Skeletal muscle tissue (tissue), 4 donors: Measurements from ENCODE around the gene THSD7A. TPM values are rescaled to one million over a fixed set of nuclear protein-coding genes. Genes with fewer than 3 reads are reported as not detected.

Experiments
- H3K27ac ChIP-seq: one replicate; pipeline ENCODE4 v1.7.0; 2013; ENCODE audit warnings: mild to moderate bottlenecking, low read depth, low read length, inconsistent platforms
- H3K27me3 ChIP-seq, 3 donors: one replicate each; pipeline ENCODE4 v1.7.0; 2013; ENCODE audit warnings: low read length in 3 of 3; ENCODE audit not compliant: control insufficient read depth in 3 of 3, insufficient read depth in 3 of 3
- H3K36me3 ChIP-seq, 3 donors: one replicate each; pipeline ENCODE4 v1.7.0; 2013; ENCODE audit warnings: low read length in 3 of 3; ENCODE audit not compliant: control insufficient read depth in 3 of 3, insufficient read depth in 3 of 3
- H3K4me1 ChIP-seq, 3 donors: one replicate each; pipeline ENCODE4 v1.7.0; 2013; ENCODE audit warnings: low read length in 3 of 3, mild to moderate bottlenecking in 3 of 3; ENCODE audit not compliant: control insufficient read depth in 3 of 3, insufficient read depth in 3 of 3
- H3K4me3 ChIP-seq, 3 donors: one replicate each; pipeline ENCODE4 v1.7.0; 2013; ENCODE audit warnings: low read length in 3 of 3
- H3K9ac ChIP-seq, 3 donors: one replicate each; pipeline ENCODE4 v1.7.0; 2013; ENCODE audit warnings: low read length in 3 of 3, mild to moderate bottlenecking in 3 of 3, moderate library complexity in 2 of 3, low read depth in 1 of 3
- H3K9me3 ChIP-seq, 3 donors: one replicate each; pipeline ENCODE4 v1.7.0; 2013; ENCODE audit warnings: low read length in 3 of 3; ENCODE audit not compliant: control insufficient read depth in 3 of 3
- total RNA-seq: library from RNA; depleted of rRNA; stranded (reverse); fragments of >200 nt; gene quantifications from one replicate; pipeline ENCODE4 v1.2.3, GENCODE V29; 2014
- donor health status: Osteomylitis.

THSD7A gene
- total RNA-seq, 1 donor from 2014 or later: 4.7 TPM

DNA sequence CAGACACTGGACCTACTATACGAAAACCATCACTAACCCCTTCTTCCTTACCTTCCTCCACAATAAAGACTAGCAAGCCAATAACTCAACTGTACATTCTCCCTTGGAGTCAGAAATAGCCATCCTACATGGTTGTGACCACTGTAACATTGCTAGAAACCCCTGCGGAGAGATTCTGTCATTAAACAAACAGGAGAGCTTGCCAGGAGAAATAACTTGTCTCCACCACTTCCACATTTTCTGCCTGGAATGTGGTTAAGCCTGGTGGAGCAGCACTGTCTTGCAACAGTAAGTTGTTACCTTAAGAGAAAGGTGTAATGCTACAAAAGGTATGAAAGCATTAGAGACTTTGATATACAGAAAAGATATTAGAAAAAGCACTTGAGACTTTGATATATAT lies 45.8 kb downstream of the THSD7A start:
- no peak overlapping the region for H3K27ac ChIP-seq
- no peaks in the 10 kb centered on the region for H3K36me3 ChIP-seq
- H3K9ac ChIP-seq: no peak overlapping the region
- no peaks in the 10 kb centered on the region for H3K27me3 ChIP-seq
- no peak overlapping the region for H3K4me3 ChIP-seq
- H3K9me3 ChIP-seq: no peaks in the 10 kb centered on the region
- no peaks in the 10 kb centered on the region for H3K4me1 ChIP-seq

DNA sequence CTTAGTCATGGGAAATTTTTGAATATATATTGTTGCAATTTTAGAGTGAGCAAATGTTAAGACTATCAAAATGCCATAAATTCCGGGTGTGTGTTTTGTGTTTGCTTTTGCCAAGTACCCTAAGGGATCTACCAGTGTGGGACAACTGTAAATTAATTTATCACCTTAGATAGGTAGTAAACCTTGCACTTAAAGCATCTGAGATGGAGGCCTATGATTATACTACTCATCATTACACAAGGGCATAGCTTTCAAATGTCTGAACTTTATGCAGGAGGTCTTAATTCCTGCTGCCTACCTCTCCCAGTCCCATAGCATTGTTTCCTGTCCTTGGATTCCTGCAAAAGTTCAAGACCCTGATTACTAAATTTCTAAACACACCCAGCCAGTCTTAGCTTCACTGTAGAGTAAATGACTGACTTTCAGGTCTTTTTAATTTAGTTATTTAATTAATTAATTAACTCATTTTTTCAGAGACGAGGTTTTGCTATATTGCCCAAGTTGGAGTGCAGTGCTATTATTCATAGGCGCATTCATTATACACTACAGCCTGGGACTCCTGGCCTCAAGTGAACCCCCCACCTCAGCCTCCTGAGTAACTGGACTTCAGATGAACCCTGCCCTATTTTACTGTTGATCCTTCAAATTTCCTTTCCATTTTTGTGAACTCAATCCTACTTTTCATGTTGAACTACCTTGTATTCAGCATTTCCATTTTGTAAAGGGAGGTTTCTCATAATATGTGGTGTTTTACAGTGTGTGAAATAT lies 47.0 kb downstream of the THSD7A start:
- Histone ChIP-seq H3K4me3 (no peak overlapping the region), H3K27ac (no peak overlapping the region), H3K4me1 (no peaks in the 10 kb centered on the region), H3K27me3 (no peaks in the 10 kb centered on the region), H3K9me3 (peaks cover 0 to 2% (median 0%) of the 10 kb centered on the region in 3 donors), H3K9ac (no peak overlapping the region), H3K36me3 (no peaks in the 10 kb centered on the region)

DNA sequence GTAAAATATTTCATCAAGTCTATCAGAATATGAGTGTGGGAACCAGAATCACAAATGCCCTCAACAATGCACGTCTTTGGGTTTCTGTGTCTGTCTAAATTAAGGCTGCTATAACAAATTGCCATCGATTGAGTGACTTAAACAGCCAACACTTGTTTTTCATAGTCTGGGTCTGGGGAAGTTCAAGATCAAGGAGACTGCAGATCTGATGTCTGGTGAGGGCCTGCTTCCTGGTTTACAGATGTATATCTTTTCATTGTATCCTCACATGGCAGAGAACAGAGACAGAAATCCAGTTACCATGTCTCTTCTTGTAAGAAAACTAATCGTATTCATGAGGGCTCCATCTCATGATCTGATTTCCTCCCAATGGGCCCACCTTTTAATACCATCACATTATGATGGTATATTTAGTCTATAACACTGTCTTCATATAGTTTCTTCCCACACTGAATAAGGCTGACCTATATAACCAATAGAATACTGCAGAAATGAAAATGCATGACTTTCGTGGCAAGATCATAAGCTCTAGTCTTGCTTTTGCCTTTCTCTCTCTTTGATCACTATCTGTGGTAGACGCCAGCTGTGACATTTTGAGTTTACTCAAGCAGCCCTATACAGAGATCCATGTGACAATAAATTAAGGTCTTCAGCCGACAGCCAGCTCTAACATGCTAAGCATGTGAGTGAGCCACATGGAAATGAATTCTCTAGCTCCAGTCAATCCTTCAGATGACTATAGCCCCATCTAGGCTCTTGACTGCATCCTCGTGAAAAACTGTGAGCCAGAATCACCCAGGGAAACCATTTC lies 51.9 kb downstream of the THSD7A start:
- Histone ChIP-seq H3K27ac (no peak overlapping the region), H3K36me3 (no peaks in the 10 kb centered on the region), H3K9ac (no peak overlapping the region), H3K4me1 (no peaks in the 10 kb centered on the region), H3K27me3 (no peaks in the 10 kb centered on the region), H3K4me3 (no peak overlapping the region), H3K9me3 (peaks cover 0 to 2% (median 0%) of the 10 kb centered on the region in 3 donors)

DNA sequence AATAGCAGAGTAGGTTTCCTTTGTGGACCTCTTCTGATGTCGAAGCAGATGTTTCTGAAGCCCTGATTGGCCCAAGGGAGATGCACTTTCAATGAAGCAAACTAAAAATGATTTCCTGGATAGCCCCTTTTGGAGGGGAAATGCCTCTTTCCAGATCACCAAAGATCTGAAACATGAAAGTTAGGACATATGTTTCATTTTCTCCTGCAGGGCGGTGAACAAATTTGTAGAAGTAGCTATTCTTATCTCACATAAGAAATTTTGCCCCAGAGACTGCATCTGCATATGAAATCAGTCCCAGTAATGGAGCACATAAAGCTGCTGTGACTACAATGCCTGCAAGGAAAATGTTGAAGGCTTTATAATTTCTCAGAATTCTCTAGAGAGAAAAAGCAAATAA lies 56.0 kb downstream of the THSD7A start:
- Histone ChIP-seq H3K4me1 (no peaks in the 10 kb centered on the region), H3K4me3 (no peak overlapping the region), H3K27me3 (no peaks in the 10 kb centered on the region), H3K9me3 (peaks cover 0 to 2% (median 0%) of the 10 kb centered on the region in 3 donors), H3K36me3 (no peaks in the 10 kb centered on the region), H3K27ac (no peak overlapping the region), H3K9ac (no peak overlapping the region)

DNA sequence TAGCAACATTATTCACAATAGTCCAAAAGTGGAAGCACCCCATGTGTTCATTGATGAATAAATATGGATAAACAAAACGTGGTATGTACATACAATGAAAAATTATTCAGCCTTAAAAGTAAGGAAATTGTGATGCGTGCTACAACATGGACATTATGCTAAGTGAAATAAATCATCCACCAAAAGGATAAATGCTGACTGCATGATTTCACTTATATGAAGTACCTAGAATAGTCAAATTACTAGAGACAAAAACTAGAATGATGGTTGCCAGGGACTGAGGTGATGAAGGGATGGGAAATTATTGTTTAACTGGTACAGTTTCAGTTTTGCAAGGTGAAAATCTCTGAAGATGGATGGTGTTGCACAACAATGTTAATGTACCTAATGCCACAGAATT lies 56.6 kb downstream of the THSD7A start:
- Histone ChIP-seq H3K4me1 (no peaks in the 10 kb centered on the region), H3K4me3 (no peak overlapping the region), H3K27ac (no peak overlapping the region), H3K9ac (no peak overlapping the region), H3K9me3 (peaks cover 0 to 2% (median 0%) of the 10 kb centered on the region in 3 donors), H3K27me3 (no peaks in the 10 kb centered on the region), H3K36me3 (no peaks in the 10 kb centered on the region)

DNA sequence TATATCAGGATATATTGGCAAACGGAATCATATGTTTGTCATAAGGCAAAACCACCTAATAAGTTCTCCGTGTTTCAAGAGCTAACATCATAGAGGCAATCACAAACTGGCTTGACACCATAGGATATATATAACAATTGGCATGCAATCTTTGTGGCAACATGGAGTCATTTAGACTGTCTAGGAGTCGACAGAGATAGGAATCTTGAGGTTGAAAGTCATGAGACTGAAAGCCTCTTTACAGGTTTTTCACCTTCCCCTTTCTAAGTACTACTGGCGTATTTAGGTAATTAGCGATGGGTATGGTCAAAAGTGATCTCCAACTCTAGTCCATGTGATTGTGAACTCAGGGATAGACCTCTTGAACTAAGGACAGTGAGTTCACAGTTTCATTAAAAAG lies 63.7 kb downstream of the THSD7A start:
- no peaks in the 10 kb centered on the region for H3K27me3 ChIP-seq
- H3K36me3 ChIP-seq: no peaks in the 10 kb centered on the region
- no peak overlapping the region for H3K27ac ChIP-seq
- H3K4me3 ChIP-seq: no peak overlapping the region
- no peak overlapping the region for H3K9ac ChIP-seq
- no peaks in the 10 kb centered on the region for H3K4me1 ChIP-seq
- H3K9me3 ChIP-seq: no peaks in the 10 kb centered on the region

DNA sequence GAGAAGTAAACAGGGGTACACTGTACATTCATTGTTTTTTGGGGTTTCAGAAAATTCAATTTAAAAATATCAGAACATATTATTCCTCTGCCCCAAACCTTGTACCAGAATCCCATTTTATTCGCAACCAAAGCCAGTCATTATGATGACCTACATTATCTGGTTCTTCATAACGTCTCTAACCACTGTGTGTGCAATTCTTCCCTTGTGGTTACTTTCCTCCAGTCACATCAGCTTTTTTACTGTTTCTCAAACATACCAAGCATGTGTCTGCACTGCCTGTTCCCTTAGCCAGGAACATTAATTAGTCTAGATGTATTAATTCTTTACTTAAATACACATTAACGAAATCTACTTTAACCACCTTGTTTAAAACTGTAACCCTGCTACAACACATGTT lies 64.8 kb downstream of the THSD7A start:
- Histone ChIP-seq H3K4me3 (no peak overlapping the region), H3K27ac (no peak overlapping the region), H3K36me3 (no peaks in the 10 kb centered on the region), H3K27me3 (no peaks in the 10 kb centered on the region), H3K9me3 (no peaks in the 10 kb centered on the region), H3K4me1 (no peaks in the 10 kb centered on the region), H3K9ac (no peak overlapping the region)

DNA sequence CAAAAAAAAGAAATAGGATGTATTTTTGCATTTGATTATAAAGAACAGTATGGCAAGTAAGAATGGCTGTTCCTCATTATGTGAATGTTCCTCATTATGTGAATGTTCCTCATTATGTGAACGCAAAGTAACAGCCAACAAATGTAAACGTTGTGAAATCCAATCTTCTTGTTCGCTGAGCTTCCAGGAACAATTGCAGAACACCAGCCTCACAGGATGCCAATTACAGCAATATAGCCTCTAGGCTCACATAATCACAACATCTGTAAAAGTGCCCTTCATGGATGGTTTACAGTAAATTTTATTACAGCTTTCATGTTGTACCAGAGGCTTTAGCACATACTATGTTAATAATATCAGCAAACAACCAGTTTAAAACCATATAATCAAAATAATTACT lies 71.6 kb downstream of the THSD7A start:
- Histone ChIP-seq H3K36me3 (no peaks in the 10 kb centered on the region), H3K4me1 (no peaks in the 10 kb centered on the region), H3K9me3 (no peaks in the 10 kb centered on the region), H3K27ac (no peak overlapping the region), H3K27me3 (no peaks in the 10 kb centered on the region), H3K9ac (no peak overlapping the region), H3K4me3 (no peak overlapping the region)

DNA sequence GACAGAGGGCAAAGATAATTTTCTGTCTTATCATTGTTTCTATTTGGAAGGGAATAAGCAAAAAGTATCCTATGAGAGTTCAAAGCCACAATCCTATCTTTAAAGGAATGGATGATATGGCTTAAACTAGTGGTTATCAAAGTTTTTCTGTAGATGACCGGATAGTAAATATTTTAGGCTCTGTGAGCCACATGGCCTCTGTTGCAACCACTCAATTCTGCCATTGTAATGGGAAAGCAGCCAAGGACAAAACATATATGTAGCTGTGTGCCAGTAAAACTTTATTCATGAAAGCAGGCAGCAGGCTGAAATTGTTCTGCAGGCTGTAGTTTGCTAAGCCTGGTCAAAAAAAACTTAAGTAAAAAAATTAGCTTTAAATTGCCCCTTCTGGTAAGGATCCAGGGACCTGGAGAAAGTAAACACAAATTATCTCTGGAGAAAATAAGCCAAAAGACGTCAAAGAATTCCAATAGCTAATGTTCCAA lies 73.3 kb downstream of the THSD7A start:
- Histone ChIP-seq H3K36me3 (no peaks in the 10 kb centered on the region), H3K27me3 (no peaks in the 10 kb centered on the region), H3K9ac (no peak overlapping the region), H3K4me1 (no peaks in the 10 kb centered on the region), H3K9me3 (no peaks in the 10 kb centered on the region), H3K27ac (no peak overlapping the region), H3K4me3 (no peak overlapping the region)

DNA sequence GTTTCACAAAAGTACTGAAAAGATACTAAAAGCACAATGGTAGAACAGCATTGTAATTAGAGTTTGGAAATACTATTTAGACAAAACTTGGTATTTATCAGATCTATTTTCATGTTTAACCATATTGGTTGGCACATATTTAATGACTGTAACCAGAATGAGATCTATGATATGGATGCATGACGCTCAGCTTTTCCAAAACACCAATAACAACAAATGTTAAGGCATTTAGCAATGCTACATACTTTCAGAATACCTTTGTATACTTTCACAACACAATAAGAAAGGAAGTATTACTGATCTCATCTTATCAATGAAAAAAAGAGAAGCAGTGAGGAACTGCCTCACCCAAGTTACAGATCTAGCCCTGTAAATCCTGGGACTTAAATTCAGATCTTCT lies 74.8 kb downstream of the THSD7A start:
- H3K27ac ChIP-seq: no peak overlapping the region
- H3K4me3 ChIP-seq: no peak overlapping the region
- H3K9me3 ChIP-seq: no peaks in the 10 kb centered on the region
- no peaks in the 10 kb centered on the region for H3K4me1 ChIP-seq
- H3K9ac ChIP-seq: no peak overlapping the region
- H3K27me3 ChIP-seq: no peaks in the 10 kb centered on the region
- no peaks in the 10 kb centered on the region for H3K36me3 ChIP-seq
